B cell (primary cell): ENCODE results near the gene DPYD. TPM values are rescaled to one million over a fixed set of nuclear protein-coding genes. Genes with fewer than 3 reads are reported as not detected.

ENCODE experiments used
- ATAC-seq: fragments of 200-7000 bp; cut with Tn5 transposase; one replicate; pipeline ENCODE4 v1.10.0; 2021; ENCODE audit warnings: low read depth, mild to moderate bottlenecking, moderate number of reproducible peaks, moderate library complexity
- CTCF ChIA-PET: fragments of 350-600 bp; sonication (Branson Sonifier 250); formaldehyde crosslinking; loops from one replicate; lab custom pipeline; 2021; ENCODE audit warnings: antibody characterized with exemption, inconsistent platforms; lab: Charles Lee
- POLR2A ChIA-PET: fragments of 350-600 bp; sonication (Branson Sonifier 250); formaldehyde crosslinking; loops from one replicate; lab custom pipeline; 2021; ENCODE audit warnings: antibody characterized with exemption; lab: Charles Lee
- DNase-seq: peaks from one replicate; pipeline ENCODE4 v3.0.0; 2013
- H2AFZ ChIP-seq: 2 replicates; pipeline ENCODE4 v1.6.1; 2012; ENCODE audit warnings: mild to moderate bottlenecking, low read depth, low read length; ENCODE audit not compliant: insufficient read depth, poor library complexity, severe bottlenecking
- H3K27ac ChIP-seq, 2 donors: 1 replicate in 1 of 2; 2 replicates in 1 of 2; pipeline ENCODE4 v1.5.1; 2012 to 2013; ENCODE audit warnings: low read length in 2 of 2, mild to moderate bottlenecking in 2 of 2, moderate library complexity in 1 of 2
- H3K27me3 ChIP-seq, 4 experiments: fragments of 200-600 bp in 1 of 4; sonication (generic) in 1 of 4; replicated peaks in 1 of 4; 1 replicate in 2 of 4; 2 replicates in 2 of 4; pipeline versions ENCODE4 v1.6.1 to v1.7.0; 2013 to 2016; ENCODE audit warnings: low read length in 3 of 4, mild to moderate bottlenecking in 2 of 4, mixed read lengths in 1 of 4, moderate library complexity in 1 of 4; ENCODE audit not compliant: insufficient read depth in 4 of 4, control insufficient read depth in 3 of 4; ENCODE audit errors: control extremely low read depth in 1 of 4
- H3K36me3 ChIP-seq, 2 experiments: replicated peaks in 1 of 2; 1 replicate in 1 of 2; 2 replicates in 1 of 2; pipeline versions ENCODE4 v1.6.1 to v1.7.1; 2013; ENCODE audit warnings: low read length in 1 of 2; ENCODE audit not compliant: insufficient read depth in 2 of 2, control insufficient read depth in 1 of 2; ENCODE audit errors: control extremely low read depth in 1 of 2, extremely low read depth in 1 of 2
- H3K4me1 ChIP-seq, 2 donors: fragments of 200-600 bp in 1 of 2; sonication (generic) in 1 of 2; 1 replicate in 1 of 2; 2 replicates in 1 of 2; pipeline versions ENCODE4 v1.5.1 to v1.6.1; 2013 to 2017; ENCODE audit warnings: low read length in 2 of 2; ENCODE audit not compliant: control insufficient read depth in 2 of 2, insufficient read depth in 2 of 2
- H3K4me2 ChIP-seq: replicated peaks from 2 replicates; pipeline ENCODE3; 2012; ENCODE audit warnings: mild to moderate bottlenecking, low read depth, low read length; ENCODE audit not compliant: poor library complexity, severe bottlenecking
- H3K4me3 ChIP-seq, 5 experiments: fragments of 200-600 bp in 1 of 5; sonication (generic) in 1 of 5; 1 replicate in 3 of 5; 2 replicates in 2 of 5; pipeline versions ENCODE4 v1.5.1 to v1.7.0; 2011 to 2016; ENCODE audit warnings: low read length in 4 of 5, mild to moderate bottlenecking in 4 of 5, low read depth in 2 of 5, control low read depth in 1 of 5, moderate library complexity in 1 of 5; ENCODE audit not compliant: insufficient read depth in 1 of 5; ENCODE audit errors: control extremely low read depth in 1 of 5, extremely low read depth in 1 of 5
- H3K79me2 ChIP-seq: fragments of 200-600 bp; sonication (generic); one replicate; pipeline ENCODE4 v1.6.0; 2016; ENCODE audit warnings: low read length; ENCODE audit not compliant: control insufficient read depth, insufficient read depth
- H3K9ac ChIP-seq: fragments of 200-600 bp; sonication (generic); 2 replicates; pipeline ENCODE4 v1.6.1; 2017; ENCODE audit warnings: mild to moderate bottlenecking, low read length, moderate library complexity
- H3K9me3 ChIP-seq, 3 donors: one replicate each; pipeline versions ENCODE4 v1.6.1 to v1.7.1; 2013; ENCODE audit warnings: low read length in 2 of 3; ENCODE audit not compliant: control insufficient read depth in 2 of 3, insufficient read depth in 1 of 3; ENCODE audit errors: control extremely low read depth in 1 of 3
- H4K20me1 ChIP-seq: 2 replicates; pipeline ENCODE4 v1.6.0; 2012; ENCODE audit warnings: mild to moderate bottlenecking, low read length; ENCODE audit not compliant: insufficient read depth, control insufficient read depth, poor library complexity, severe bottlenecking
- H3K27ac Mint-ChIP-seq: one replicate; pipeline ENCODE4 v1.8.0; 2021; ENCODE audit warnings: mixed read lengths
- H3K27me3 Mint-ChIP-seq: one replicate; pipeline ENCODE4 v1.8.0; 2021; ENCODE audit warnings: mixed read lengths
- H3K4me1 Mint-ChIP-seq: one replicate; pipeline ENCODE4 v1.8.0; 2021; ENCODE audit warnings: mixed read lengths
- H3K4me3 Mint-ChIP-seq: one replicate; pipeline ENCODE4 v1.8.0; 2021; ENCODE audit warnings: mixed read lengths
- H3K9me3 Mint-ChIP-seq: one replicate; pipeline ENCODE4 v1.8.0; 2022; ENCODE audit warnings: mixed read lengths; ENCODE audit not compliant: insufficient read depth
- EZH2 ChIP-seq: IDR thresholded peaks from 2 replicates; pipeline ENCODE4 v1.6.1; 2012; ENCODE audit warnings: borderline replicate concordance, low read depth, mild to moderate bottlenecking, moderate library complexity, low read length; ENCODE audit not compliant: insufficient read depth, poor library complexity, severe bottlenecking
- WGBS: methylation state at CpG from one replicate; pipeline ENCODE4 v1.1.5; 2013; ENCODE audit warnings: missing lambda C conversion rate; ENCODE audit not compliant: insufficient coverage; 5-methylcytosine and 5-hydroxymethylcytosine counted together
- intact Hi-C: fragments of 100-400 bp; cut with micrococcal nuclease; formaldehyde crosslinking; loops from one replicate; pipeline ENCODE4 v1.10.0; 2022
- polyA plus RNA-seq: library from polyadenylated mRNA; depleted of rRNA; stranded (reverse); fragments of >200 nt; gene quantifications from 2 replicates; pipeline ENCODE4 v1.2.3, GENCODE V29; 2012
- total RNA-seq, 2 donors: library from RNA; stranded (reverse); fragments of 120-200 nt in 1 of 2; gene quantifications; 1 replicate in 1 of 2; 2 replicates in 1 of 2; pipeline versions ENCODE4 v1.2.3 to v1.2.4, GENCODE V29; 2013 to 2022
- TF ChIP-seq, protein P1 (sequence below): fragments of 200-600 bp; IDR thresholded peaks from one replicate; pipeline ENCODE4 v1.8.0; 2022; ENCODE audit warnings: antibody characterized with exemption, mild to moderate bottlenecking

The DPYD gene
- total and polyA plus RNA-seq, 2 donors (not counting 1 experiment from before 2014, with no cell fraction given): 4.2 to 19.0 TPM

GRCh38 chr1:97174039-97174704, 746.7 kb downstream of the DPYD start:
- TF ChIP-seq, protein P1, sequence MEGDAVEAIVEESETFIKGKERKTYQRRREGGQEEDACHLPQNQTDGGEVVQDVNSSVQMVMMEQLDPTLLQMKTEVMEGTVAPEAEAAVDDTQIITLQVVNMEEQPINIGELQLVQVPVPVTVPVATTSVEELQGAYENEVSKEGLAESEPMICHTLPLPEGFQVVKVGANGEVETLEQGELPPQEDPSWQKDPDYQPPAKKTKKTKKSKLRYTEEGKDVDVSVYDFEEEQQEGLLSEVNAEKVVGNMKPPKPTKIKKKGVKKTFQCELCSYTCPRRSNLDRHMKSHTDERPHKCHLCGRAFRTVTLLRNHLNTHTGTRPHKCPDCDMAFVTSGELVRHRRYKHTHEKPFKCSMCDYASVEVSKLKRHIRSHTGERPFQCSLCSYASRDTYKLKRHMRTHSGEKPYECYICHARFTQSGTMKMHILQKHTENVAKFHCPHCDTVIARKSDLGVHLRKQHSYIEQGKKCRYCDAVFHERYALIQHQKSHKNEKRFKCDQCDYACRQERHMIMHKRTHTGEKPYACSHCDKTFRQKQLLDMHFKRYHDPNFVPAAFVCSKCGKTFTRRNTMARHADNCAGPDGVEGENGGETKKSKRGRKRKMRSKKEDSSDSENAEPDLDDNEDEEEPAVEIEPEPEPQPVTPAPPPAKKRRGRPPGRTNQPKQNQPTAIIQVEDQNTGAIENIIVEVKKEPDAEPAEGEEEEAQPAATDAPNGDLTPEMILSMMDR: no peak
- TF ChIP-seq EZH2: no peak
- no peak overlapping the region for H3K27ac ChIP-seq
- H3K4me1 Mint-ChIP-seq: no peaks in the 10 kb centered on the region
- no peak overlapping the region for H3K4me2 ChIP-seq
- no peaks in the 10 kb centered on the region for H4K20me1 ChIP-seq
- 90% methylated on average over 2 of the region's 4 CpGs for WGBS
- H3K4me1 ChIP-seq: no peaks in the 10 kb centered on the region
- ATAC-seq (no peak), DNase-seq (no peak)
- ChIA-PET POLR2A (no interaction called here), CTCF (no interaction called here)
- H3K27me3 Mint-ChIP-seq: no peaks in the 10 kb centered on the region
- no peak overlapping the region for H3K27ac Mint-ChIP-seq
- no peaks in the 10 kb centered on the region for H3K36me3 ChIP-seq
- H3K9ac ChIP-seq: no peak overlapping the region
- H3K27me3 ChIP-seq: no peaks in the 10 kb centered on the region
- no peak overlapping the region for H3K4me3 Mint-ChIP-seq
- intact Hi-C loops: no loop called here
- H3K9me3 ChIP-seq: no peaks in the 10 kb centered on the region
- no peaks in the 10 kb centered on the region for H3K79me2 ChIP-seq
- no peaks in the 10 kb centered on the region for H3K9me3 Mint-ChIP-seq
- H3K4me3 ChIP-seq: no peak overlapping the region
- no peak overlapping the region for H2AFZ ChIP-seq

- no peaks in the 10 kb centered on the region for H3K27me3 ChIP-seq
Measured at GRCh38 chr1:97170300-97170699, 750.5 kb downstream of the DPYD start.

More at GRCh38 chr1:97170300-97170699, 750.5 kb downstream of the DPYD start:
- H3K4me3 ChIP-seq: no peak overlapping the region
- no peaks in the 10 kb centered on the region for H3K79me2 ChIP-seq
- no peaks in the 10 kb centered on the region for H3K4me1 ChIP-seq
- peaks cover 3% of the 10 kb centered on the region for H3K4me1 Mint-ChIP-seq
- H4K20me1 ChIP-seq: no peaks in the 10 kb centered on the region
- ATAC-seq (no peak), DNase-seq (no peak)
- no peaks in the 10 kb centered on the region for H3K9me3 Mint-ChIP-seq
- POLR2A ChIA-PET: no interaction called here
- no peaks in the 10 kb centered on the region for H3K27me3 Mint-ChIP-seq
- 100% methylated on average over 1 of the region's 2 CpGs for WGBS
- no peaks in the 10 kb centered on the region for H3K36me3 ChIP-seq
- no peak overlapping the region for H3K9ac ChIP-seq
- no peak overlapping the region for H3K27ac ChIP-seq
- TF ChIP-seq, protein P1: no peak
- no peak for TF ChIP-seq EZH2
- CTCF ChIA-PET: no interaction called here
- H3K4me2 ChIP-seq: no peak overlapping the region
- H3K4me3 Mint-ChIP-seq: no peak overlapping the region
- no peak overlapping the region for H2AFZ ChIP-seq
- intact Hi-C loops: no loop called here
- H3K9me3 ChIP-seq: no peaks in the 10 kb centered on the region
- no peak overlapping the region for H3K27ac Mint-ChIP-seq
